ENCODE data around the gene VTI1A.
"Not testable (repeated sequence)": the region's sequence is repeated elsewhere in the genome, so short reads cannot be mapped to it uniquely, and the experiment has no call there.

VTI1A gene

GRCh38 chr10:112536663-112537062 lies 89.6 kb downstream of the VTI1A start:
- TF ChIP-seq CTCF (IDR thresholded peaks at IDR 0.05; ENCODE audit: extremely low read depth, insufficient read depth, missing control alignments), result no peak
- in situ Hi-C loops (cut with MboI; ENCODE audit: low pct_unique_long_range_greater_than_20kb, low sequenced_read_pairs, unreplicated experiment), result no loop called here
- DNase-seq (ENCODE audit: low spot score), result no peak

GRCh38 chr10:112538168-112538567 lies 91.2 kb downstream of the VTI1A start:
- in situ Hi-C loops (cut with MboI; ENCODE audit: low pct_unique_long_range_greater_than_20kb, low sequenced_read_pairs, unreplicated experiment), result no loop called here
- no peak for TF ChIP-seq CTCF (IDR thresholded peaks at IDR 0.05; ENCODE audit: extremely low read depth, insufficient read depth, missing control alignments)
- DNase-seq (ENCODE audit: low spot score), result no peak

GRCh38 chr10:112539340-112539739 lies 92.3 kb downstream of the VTI1A start:
- in situ Hi-C loops (cut with MboI; ENCODE audit: low pct_unique_long_range_greater_than_20kb, low sequenced_read_pairs, unreplicated experiment), result no loop called here
- no peak for DNase-seq (ENCODE audit: low spot score)
- TF ChIP-seq CTCF (IDR thresholded peaks at IDR 0.05; ENCODE audit: extremely low read depth, insufficient read depth, missing control alignments), result no peak

GRCh38 chr10:112542823-112543222 lies 95.8 kb downstream of the VTI1A start:
- in situ Hi-C loops (cut with MboI; ENCODE audit: low pct_unique_long_range_greater_than_20kb, low sequenced_read_pairs, unreplicated experiment); DNase-seq (ENCODE audit: low spot score): not testable (repeated sequence)

GRCh38 chr10:112546474-112546873 lies 99.5 kb downstream of the VTI1A start:
- DNase-seq (ENCODE audit: low spot score), result peak; percentile 17
- in situ Hi-C loops (cut with MboI; ENCODE audit: low pct_unique_long_range_greater_than_20kb, low sequenced_read_pairs, unreplicated experiment), result no loop called here
- no peak for TF ChIP-seq CTCF (IDR thresholded peaks at IDR 0.05; ENCODE audit: extremely low read depth, insufficient read depth, missing control alignments)

GRCh38 chr10:112548535-112549276 lies 101.7 kb downstream of the VTI1A start:
- in situ Hi-C loops (cut with MboI; ENCODE audit: low pct_unique_long_range_greater_than_20kb, low sequenced_read_pairs, unreplicated experiment), result no loop called here
- TF ChIP-seq CTCF (IDR thresholded peaks at IDR 0.05; ENCODE audit: extremely low read depth, insufficient read depth, missing control alignments), result no peak
- DNase-seq (ENCODE audit: low spot score), result no peak

GRCh38 chr10:112552593-112553110 lies 105.6 kb downstream of the VTI1A start:
- DNase-seq (ENCODE audit: low spot score), result no peak
- TF ChIP-seq CTCF (IDR thresholded peaks at IDR 0.05; ENCODE audit: extremely low read depth, insufficient read depth, missing control alignments), result no peak
- in situ Hi-C loops (cut with MboI; ENCODE audit: low pct_unique_long_range_greater_than_20kb, low sequenced_read_pairs, unreplicated experiment), result no loop called here
